SJSA1 (cell line): ENCODE measurements around the gene SYNDIG1. TPM values are rescaled to one million over a fixed set of nuclear protein-coding genes. Genes with fewer than 3 reads are reported as not detected.

Source experiments
- DNase-seq, 2 experiments: peaks; one replicate each; pipeline ENCODE4 v3.0.0-alpha.2; 2015 to 2020; ENCODE audit warnings: low spot score in 2 of 2, low read depth in 1 of 2
- H3K27ac ChIP-seq: fragments of 250-450 bp; sonication (Bioruptor Pico); 2 replicates; pipeline ENCODE4 v1.5.1; 2020; ENCODE audit warnings: mild to moderate bottlenecking, moderate library complexity
- H3K27me3 ChIP-seq: fragments of 250-450 bp; sonication (Bioruptor Pico); replicated peaks from 2 replicates; pipeline ENCODE4 v1.5.1; 2020; ENCODE audit warnings: mild to moderate bottlenecking, moderate library complexity
- H3K36me3 ChIP-seq: fragments of 250-450 bp; sonication (Bioruptor Pico); 2 replicates; pipeline ENCODE4 v1.5.1; 2020; ENCODE audit warnings: mild to moderate bottlenecking
- H3K4me1 ChIP-seq: fragments of 250-450 bp; sonication (Bioruptor Pico); replicated peaks from 2 replicates; pipeline ENCODE4 v1.6.1; 2021; ENCODE audit warnings: mild to moderate bottlenecking
- H3K4me3 ChIP-seq: fragments of 250-450 bp; sonication (Bioruptor Pico); 2 replicates; pipeline ENCODE4 v1.5.1; 2020; ENCODE audit warnings: mild to moderate bottlenecking
- H3K9me3 ChIP-seq: fragments of 250-450 bp; sonication (Bioruptor Pico); replicated peaks from 2 replicates; pipeline ENCODE4 v1.5.1; 2020; ENCODE audit warnings: mild to moderate bottlenecking
- total RNA-seq: library from RNA; depleted of rRNA; stranded (reverse); fragments of >200 nt; shearing (Covaris generic); gene quantifications from 2 replicates; pipeline ENCODE4 v1.2.3, GENCODE V29; 2014

The SYNDIG1 gene
- total RNA-seq, 1 experiment from 2014 or later = not detected

DNA sequence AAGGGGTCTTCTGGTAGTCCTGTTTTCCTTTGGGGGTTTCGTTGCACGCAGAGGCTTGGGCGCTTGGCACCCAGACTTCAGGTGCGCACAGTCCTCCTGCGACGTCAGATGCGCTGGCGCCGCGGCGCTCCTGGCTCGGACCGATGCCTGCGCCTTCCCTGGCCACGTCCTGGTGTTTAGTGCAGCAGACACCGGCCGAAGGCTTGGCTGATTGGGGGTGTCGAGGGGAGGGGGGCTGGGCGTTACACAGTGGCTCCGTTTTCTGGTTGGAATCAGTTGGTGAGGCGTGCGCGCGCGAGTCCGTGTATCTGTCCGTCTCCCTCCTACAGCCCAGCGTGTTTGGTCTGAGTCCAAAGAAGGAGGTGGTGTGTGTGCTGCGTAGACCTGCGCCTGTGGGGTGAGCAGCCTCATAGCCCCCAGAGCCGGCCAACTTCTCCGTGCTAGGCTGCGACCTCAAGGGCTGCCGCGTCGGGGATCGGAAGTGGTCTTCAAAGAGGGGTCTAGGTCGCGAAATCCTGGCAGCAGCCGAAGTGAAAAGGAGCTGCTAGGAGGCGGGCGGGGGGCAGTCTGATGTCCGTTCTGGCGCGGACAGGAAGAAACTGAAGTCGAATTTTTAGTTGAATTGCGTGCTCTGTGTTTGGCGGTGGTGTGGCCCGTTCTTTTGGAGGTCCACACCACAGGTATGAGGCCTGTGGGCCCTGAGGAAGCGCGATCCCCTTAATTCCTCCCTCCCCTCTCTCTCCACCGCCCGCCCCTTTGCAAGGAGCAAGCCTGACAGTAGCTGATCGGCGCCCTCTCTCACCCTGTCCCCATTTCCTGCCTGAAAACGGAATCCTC is 1.5 kb downstream of the SYNDIG1 start:
- no peak for DNase-seq
- Histone ChIP-seq H3K9me3 (no peaks in the 10 kb centered on the region), H3K4me1 (no peaks in the 10 kb centered on the region), H3K36me3 (no peaks in the 10 kb centered on the region), H3K27ac (no peak overlapping the region), H3K27me3 (peaks cover 67% of the 10 kb centered on the region), H3K4me3 (no peak overlapping the region)

DNA sequence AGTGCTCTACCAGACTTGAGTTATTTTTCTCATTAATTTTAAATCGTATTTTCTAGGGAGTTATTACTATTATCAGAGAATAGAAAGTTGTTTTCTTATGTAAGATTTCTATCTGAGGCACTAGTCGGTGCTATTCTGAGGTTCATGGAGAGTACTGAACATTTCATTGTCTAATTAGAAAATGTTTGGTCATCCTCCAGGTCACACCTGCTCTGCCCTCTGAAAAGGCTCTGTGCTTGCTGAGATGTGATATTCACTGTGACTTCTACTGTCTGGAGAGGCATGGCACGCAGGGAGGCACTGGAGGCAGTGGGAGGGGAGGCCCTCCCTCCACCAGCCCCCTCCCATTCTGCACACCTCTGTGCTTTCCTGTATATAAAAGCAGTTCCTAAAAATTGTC is 3.0 kb downstream of the SYNDIG1 start:
- Histone ChIP-seq H3K4me1 (no peaks in the 10 kb centered on the region), H3K27me3 (peaks cover 59% of the 10 kb centered on the region), H3K27ac (no peak overlapping the region), H3K36me3 (no peaks in the 10 kb centered on the region), H3K9me3 (no peaks in the 10 kb centered on the region), H3K4me3 (no peak overlapping the region)
- no peak for DNase-seq

DNA sequence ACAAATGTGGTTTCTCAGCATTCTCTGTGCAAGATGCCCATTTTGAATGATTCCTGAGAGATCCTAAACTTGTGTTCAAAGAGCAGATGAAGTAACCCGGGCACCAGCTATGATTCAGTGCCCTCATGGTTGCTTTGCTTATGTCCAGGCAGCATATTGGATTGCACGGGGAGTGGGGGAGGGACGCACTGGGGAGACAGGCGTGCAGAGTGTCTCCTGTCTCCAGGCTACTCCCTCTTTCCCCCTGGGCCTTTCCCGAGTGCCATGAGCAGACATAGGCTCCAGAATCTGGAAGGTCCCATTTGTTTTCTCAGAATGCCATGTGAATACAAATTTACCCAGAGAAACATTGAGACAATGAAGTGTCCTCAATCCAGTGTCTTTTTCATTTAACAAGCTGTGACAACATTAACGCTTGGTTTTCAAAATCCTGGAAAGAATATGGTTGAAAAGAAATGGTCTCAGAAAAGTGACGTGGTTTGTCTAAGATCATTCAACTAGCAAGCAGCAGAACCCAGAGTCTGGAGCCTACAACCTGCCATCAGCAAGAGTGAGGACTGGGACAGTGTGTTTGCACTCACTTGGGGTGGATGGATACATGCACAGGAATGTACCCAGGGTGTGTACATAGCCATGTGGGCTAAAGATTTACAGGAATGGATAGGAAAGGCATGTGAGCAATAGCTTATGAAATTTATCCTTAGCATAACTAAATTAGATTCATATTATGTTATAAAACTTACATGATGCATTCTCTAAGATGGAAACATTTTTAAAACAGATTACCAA is 4.2 kb downstream of the SYNDIG1 start:
- no peaks in the 10 kb centered on the region for H3K36me3 ChIP-seq
- no peak overlapping the region for H3K27ac ChIP-seq
- H3K4me1 ChIP-seq = no peaks in the 10 kb centered on the region
- H3K4me3 ChIP-seq = no peak overlapping the region
- DNase-seq = no peak
- H3K27me3 ChIP-seq = peaks cover 52% of the 10 kb centered on the region
- H3K9me3 ChIP-seq = no peaks in the 10 kb centered on the region

DNA sequence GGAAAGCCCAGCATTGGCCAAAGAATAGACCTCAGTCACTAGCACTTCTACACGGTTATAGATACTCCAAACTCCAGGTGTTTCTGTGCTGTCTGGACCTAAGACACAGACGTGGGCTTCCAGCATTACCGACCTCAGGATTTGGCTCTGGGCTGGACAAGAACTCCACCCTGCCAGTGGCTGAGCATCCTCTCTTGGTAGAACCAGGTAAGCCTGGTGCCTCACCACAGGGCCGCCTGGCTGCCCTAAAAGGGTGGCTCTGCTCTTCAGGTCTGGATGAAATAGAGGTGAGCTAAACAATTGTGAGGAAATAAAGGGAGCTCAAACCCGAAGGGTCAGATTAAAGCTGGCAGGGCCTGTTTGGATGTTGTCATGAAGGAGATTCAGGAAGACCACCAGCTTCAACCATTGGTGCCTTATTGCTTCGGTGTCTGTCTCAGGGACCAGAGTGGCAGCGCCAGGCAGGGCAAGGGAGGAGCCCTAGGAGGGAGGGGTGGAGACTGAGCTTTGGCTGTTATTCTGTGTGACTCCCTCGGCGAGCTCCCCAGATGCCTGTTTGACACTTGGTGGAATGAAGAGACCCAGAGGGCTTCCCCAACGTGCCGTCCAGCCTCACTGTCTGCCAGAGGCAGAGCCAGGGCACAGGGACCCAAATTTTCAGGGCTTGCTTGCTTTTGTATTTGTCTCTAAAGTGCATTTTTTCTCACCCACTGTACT is 8.6 kb downstream of the SYNDIG1 start:
- H3K4me1 ChIP-seq = no peaks in the 10 kb centered on the region
- H3K9me3 ChIP-seq = no peaks in the 10 kb centered on the region
- H3K4me3 ChIP-seq = no peak overlapping the region
- peaks cover 11% of the 10 kb centered on the region; the same call in 1 of the 2 replicates for H3K27me3 ChIP-seq
- no peak for DNase-seq
- no peak overlapping the region for H3K27ac ChIP-seq
- H3K36me3 ChIP-seq = no peaks in the 10 kb centered on the region

DNA sequence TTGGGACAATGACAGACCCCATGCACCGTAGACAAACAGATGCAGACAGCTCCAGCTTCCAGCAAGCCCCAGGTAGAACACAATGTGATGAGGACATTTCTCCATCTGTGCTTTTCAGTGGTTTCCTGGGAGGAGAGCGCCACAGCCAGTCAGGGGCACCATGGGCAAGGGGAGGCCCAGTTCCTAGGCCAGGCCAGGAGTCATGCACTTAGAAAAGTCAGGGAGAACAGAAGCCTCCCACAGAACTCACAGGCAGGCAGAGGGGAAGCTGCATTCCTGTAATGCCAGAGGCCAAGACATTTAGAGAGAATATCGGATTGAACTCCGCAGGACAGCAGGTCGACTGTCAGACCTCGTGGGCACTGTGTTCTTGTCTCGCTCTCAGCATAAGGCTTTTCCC is 9.2 kb downstream of the SYNDIG1 start:
- DNase-seq = no peak
- peaks cover 9% of the 10 kb centered on the region; the same call in 1 of the 2 replicates for H3K27me3 ChIP-seq
- no peaks in the 10 kb centered on the region for H3K9me3 ChIP-seq
- H3K4me3 ChIP-seq = no peak overlapping the region
- no peaks in the 10 kb centered on the region for H3K4me1 ChIP-seq
- H3K27ac ChIP-seq = no peak overlapping the region
- no peaks in the 10 kb centered on the region for H3K36me3 ChIP-seq

DNA sequence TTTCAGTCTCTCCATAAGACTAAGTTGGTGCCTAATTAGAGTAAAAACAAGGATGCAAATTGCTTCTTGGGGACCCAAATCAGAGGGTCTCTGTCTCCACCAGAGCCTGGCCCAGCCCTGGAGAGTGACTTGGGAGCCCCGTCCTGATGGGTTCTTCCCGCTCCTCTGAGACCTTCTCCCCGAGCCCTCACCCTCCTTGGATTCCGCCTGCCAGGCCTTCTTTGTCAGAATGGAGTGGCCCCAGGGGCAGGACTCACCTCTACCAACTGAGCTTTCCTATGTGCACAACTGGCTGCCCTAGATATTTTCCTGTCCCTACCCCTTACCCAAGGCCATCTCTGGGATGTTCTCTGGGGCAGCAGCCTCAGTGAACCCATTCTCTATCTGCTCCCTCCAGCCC is 9.7 kb downstream of the SYNDIG1 start:
- no peaks in the 10 kb centered on the region for H3K9me3 ChIP-seq
- H3K36me3 ChIP-seq = no peaks in the 10 kb centered on the region
- peaks cover 4% of the 10 kb centered on the region; the same call in 1 of the 2 replicates for H3K27me3 ChIP-seq
- no peak overlapping the region for H3K4me3 ChIP-seq
- no peak overlapping the region for H3K27ac ChIP-seq
- H3K4me1 ChIP-seq = no peaks in the 10 kb centered on the region
- no peak for DNase-seq

DNA sequence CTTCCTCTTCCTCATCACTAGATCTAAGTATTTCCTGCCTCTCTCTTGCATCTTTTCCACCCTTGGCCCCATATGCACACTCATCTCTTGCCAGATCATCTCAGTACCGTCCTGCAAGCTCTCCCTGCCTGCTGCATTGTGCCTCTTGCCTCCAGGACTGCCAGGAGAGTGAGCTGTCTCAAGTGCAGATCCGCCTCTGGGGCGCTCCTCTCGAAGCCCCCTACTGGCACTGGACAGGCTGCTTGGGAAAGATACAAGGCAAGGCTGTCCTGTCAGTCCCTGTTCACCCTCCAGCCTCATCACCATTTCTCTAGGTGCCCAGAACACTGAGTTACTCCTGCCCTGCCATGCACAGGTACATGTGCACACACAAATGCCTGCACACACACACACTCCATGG is 10.2 kb downstream of the SYNDIG1 start:
- no peaks in the 10 kb centered on the region for H3K9me3 ChIP-seq
- no peak for DNase-seq

DNA sequence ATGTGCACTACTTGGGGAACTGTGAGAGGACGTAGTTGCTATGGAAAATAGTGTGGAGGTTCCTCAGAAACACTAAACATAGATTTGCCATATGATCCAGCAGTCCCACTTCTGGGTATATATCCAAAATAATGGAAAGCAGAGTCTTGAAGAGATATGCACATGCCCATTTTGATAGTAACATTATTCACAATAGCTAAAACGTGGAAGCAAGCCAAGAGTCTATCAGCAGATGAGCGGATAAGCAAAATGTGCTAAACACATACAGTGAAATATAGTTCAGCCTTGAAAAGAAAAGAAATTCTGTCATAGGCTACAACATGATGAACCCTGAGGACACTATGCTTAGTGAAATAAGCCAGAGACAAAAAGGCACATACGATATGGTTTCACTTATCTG is 11.1 kb downstream of the SYNDIG1 start:
- H3K4me3 ChIP-seq = no peak overlapping the region
- H3K4me1 ChIP-seq = no peaks in the 10 kb centered on the region
- H3K27ac ChIP-seq = no peak overlapping the region
- no peak for DNase-seq
- no peaks in the 10 kb centered on the region for H3K36me3 ChIP-seq
- H3K27me3 ChIP-seq = no peaks in the 10 kb centered on the region
- no peaks in the 10 kb centered on the region for H3K9me3 ChIP-seq

More for the DNA sequence above, 10.2 kb downstream of the SYNDIG1 start:
- Histone ChIP-seq H3K27ac (no peak overlapping the region), H3K27me3 (no peaks in the 10 kb centered on the region), H3K36me3 (no peaks in the 10 kb centered on the region), H3K4me1 (no peaks in the 10 kb centered on the region), H3K4me3 (no peak overlapping the region)

DNA sequence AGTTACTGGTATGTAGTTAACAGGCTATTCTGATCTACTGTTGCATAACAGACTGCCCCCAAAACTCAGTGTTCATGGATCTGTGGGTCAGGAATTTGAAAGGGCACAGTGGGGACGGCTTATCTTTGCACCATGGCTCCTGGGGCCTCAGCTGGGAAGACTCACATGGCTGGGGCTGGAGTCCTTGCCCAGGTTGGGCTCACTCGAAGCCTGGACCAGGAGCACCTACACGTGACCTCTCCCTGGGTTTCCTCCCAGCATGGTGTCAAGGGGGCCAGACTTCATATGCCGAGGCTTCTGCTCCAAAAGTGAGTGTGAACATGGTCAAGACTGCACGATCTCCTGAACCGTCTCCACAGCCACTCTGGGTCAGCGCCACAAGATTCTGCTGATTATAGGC is 11.7 kb downstream of the SYNDIG1 start:
- Histone ChIP-seq H3K9me3 (no peaks in the 10 kb centered on the region), H3K4me1 (no peaks in the 10 kb centered on the region), H3K27ac (no peak overlapping the region), H3K27me3 (no peaks in the 10 kb centered on the region), H3K4me3 (no peak overlapping the region), H3K36me3 (no peaks in the 10 kb centered on the region)
- no peak for DNase-seq

DNA sequence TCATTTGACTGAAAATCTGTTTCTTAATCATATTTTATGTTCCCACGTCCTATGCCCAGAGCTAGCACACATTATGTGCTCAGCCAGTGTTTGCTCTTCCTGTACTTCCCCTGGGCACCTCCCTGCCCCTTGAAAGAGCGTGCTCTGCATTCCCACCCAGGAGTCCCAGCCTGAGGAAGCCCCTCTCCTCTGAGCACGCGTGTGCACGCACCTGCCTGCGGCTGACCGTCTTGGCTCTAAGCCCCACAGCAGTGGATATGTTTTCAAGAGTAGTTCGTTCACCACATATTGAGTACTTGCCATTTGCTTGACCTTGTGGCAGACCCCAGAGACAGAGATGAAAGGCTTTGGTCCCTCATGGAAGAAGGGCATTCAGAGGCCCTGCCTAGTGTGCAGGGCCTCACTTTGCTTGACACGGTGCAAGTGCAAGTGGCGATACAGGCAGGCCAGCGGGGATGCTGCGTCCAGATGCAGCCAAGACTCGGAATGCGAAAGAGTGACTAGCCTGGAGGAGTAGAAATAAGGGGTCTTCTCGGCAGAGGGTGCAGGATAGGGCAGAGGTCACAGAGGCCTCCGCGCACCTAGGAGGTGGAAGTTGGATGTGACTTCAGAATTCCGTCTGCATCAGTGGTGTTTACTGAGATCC is 14.1 kb downstream of the SYNDIG1 start:
- Histone ChIP-seq H3K4me1 (no peaks in the 10 kb centered on the region), H3K36me3 (no peaks in the 10 kb centered on the region), H3K27ac (no peak overlapping the region), H3K9me3 (no peaks in the 10 kb centered on the region), H3K27me3 (no peaks in the 10 kb centered on the region), H3K4me3 (no peak overlapping the region)
- no peak for DNase-seq

DNA sequence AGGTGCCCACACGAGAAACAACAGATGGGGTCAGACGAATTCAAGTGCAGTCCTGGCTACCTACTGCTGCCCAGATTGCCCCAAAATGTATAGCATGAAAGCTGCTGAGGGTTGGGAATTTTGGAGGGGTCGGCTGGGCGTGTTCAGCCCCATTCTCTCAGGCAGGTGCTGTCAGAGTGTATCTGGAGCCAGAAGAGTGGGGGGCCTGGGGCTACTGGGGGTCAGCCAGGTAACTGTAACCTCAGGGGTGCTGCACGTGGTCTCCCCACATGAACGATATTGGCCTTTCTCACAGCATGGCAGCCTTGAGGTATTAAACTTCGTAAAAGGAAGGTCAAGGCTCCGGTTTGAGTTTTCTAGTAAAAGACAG is 14.6 kb downstream of the SYNDIG1 start:
- Histone ChIP-seq H3K4me3 (no peak overlapping the region), H3K36me3 (no peaks in the 10 kb centered on the region), H3K27ac (no peak overlapping the region), H3K4me1 (no peaks in the 10 kb centered on the region), H3K27me3 (no peaks in the 10 kb centered on the region), H3K9me3 (no peaks in the 10 kb centered on the region)
- no peak for DNase-seq

DNA sequence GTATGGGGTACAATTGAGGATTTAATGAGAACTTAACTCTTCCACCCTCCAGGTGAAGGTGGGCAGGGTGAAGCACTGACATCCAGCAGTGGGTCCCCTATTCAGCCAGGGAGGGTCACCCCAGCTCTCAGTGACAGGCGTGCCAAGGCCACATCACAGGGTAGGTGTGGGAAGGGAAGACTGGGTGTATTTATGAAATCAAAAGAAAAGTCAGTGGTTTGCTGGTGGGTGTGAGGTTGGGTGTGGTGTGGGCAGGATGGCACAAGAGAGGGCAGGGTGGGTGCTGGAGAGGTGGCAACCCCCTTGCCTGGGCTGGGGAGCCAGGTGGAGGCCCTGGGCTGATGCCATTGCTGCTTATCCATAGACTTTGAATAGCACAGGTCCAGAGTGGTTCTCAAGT is 16.6 kb downstream of the SYNDIG1 start:
- Histone ChIP-seq H3K4me3 (no peak overlapping the region), H3K27ac (no peak overlapping the region)

DNA sequence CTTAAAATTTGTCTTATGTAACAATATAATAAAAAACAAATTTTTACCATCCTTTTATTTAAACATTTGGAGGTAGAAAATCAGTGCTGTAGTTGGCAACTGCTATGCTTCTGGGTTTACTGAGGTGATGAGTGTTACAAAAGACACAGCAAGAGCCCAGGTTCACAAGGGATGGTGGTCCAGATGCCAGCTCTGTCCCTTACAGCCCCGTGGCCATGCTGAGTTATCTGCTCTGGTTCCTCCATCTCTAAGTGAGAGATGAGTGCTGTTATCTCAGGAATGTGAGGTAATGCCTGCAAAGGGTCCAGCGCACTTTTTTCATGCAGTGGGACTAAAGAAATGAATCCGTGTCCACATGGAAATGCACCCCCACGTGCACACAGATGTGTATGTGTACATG is 17.8 kb downstream of the SYNDIG1 start:
- no peak for DNase-seq
- H3K27me3 ChIP-seq = no peaks in the 10 kb centered on the region
- H3K4me1 ChIP-seq = no peaks in the 10 kb centered on the region
- no peak overlapping the region for H3K27ac ChIP-seq
- H3K4me3 ChIP-seq = no peak overlapping the region
- H3K9me3 ChIP-seq = no peaks in the 10 kb centered on the region
- H3K36me3 ChIP-seq = no peaks in the 10 kb centered on the region

More for the DNA sequence above, 16.6 kb downstream of the SYNDIG1 start:
- no peak for DNase-seq
- no peaks in the 10 kb centered on the region for H3K36me3 ChIP-seq
- H3K9me3 ChIP-seq = no peaks in the 10 kb centered on the region
- H3K4me1 ChIP-seq = no peaks in the 10 kb centered on the region
- H3K27me3 ChIP-seq = no peaks in the 10 kb centered on the region
